GM19351 (cell line): ENCODE measurements around the gene WNT8B.

ENCODE experiments used
- ATAC-seq: cut with Tn5 transposase; IDR thresholded peaks from one replicate; pipeline ENCODE4 v1.9.1; 2021; ENCODE audit warnings: mild to moderate bottlenecking, moderate library complexity; ENCODE audit not compliant: unreplicated experiment

WNT8B gene

GRCh38 chr10:100482834-100483185 is 20.0 kb downstream of the WNT8B start:
- no peak for ATAC-seq

- ATAC-seq: no peak
These were observed 21.3 kb downstream of the WNT8B start for GRCh38 chr10:100483876-100484666.

- ATAC-seq: no peak
These were observed 22.6 kb downstream of the WNT8B start for GRCh38 chr10:100485366-100485765.

- ATAC-seq: no peak
These were observed 23.1 kb downstream of the WNT8B start for GRCh38 chr10:100485801-100486495.

GRCh38 chr10:100487529-100487928 is 24.7 kb downstream of the WNT8B start:
- no peak for ATAC-seq

- no peak for ATAC-seq
These were observed 26.6 kb downstream of the WNT8B start for GRCh38 chr10:100489396-100489795.

GRCh38 chr10:100490531-100490930 is 27.7 kb downstream of the WNT8B start:
- no peak for ATAC-seq

GRCh38 chr10:100496567-100496966 is 33.8 kb downstream of the WNT8B start:
- no peak for ATAC-seq

- no peak for ATAC-seq
These were observed 35.2 kb downstream of the WNT8B start for GRCh38 chr10:100498059-100498458.

GRCh38 chr10:100501423-100501822 is 38.6 kb downstream of the WNT8B start:
- no peak for ATAC-seq

GRCh38 chr10:100502926-100503494 is 40.2 kb downstream of the WNT8B start:
- no peak for ATAC-seq

- no peak for ATAC-seq
These were observed 41.3 kb downstream of the WNT8B start for GRCh38 chr10:100504096-100504495.

- ATAC-seq: no peak
These were observed 42.4 kb downstream of the WNT8B start for GRCh38 chr10:100505164-100505563.

- no peak for ATAC-seq
These were observed 44.0 kb downstream of the WNT8B start for GRCh38 chr10:100506596-100507356.

- no peak for ATAC-seq
These were observed 44.5 kb downstream of the WNT8B start for GRCh38 chr10:100507357-100507732.

GRCh38 chr10:100508266-100508665 is 45.5 kb downstream of the WNT8B start:
- ATAC-seq: no peak

GRCh38 chr10:100508691-100509150 is 45.9 kb downstream of the WNT8B start:
- ATAC-seq: no peak

- no peak for ATAC-seq
These were observed 46.5 kb downstream of the WNT8B start for GRCh38 chr10:100509241-100509840.

GRCh38 chr10:100510533-100511308 is 47.9 kb downstream of the WNT8B start:
- no peak for ATAC-seq

GRCh38 chr10:100515612-100516011 is 52.8 kb downstream of the WNT8B start:
- no peak for ATAC-seq
